IPS-20b (cell line): ENCODE results near the gene CTNNA2.

Experiments used
- H3K27ac ChIP-seq: one replicate; pipeline ENCODE4 v1.5.1; 2013; ENCODE audit warnings: low read length
- H3K27me3 ChIP-seq: 2 replicates; pipeline ENCODE4 v1.6.1; 2013; ENCODE audit warnings: mild to moderate bottlenecking, low read length, inconsistent platforms; ENCODE audit not compliant: insufficient read depth
- H3K36me3 ChIP-seq: 2 replicates; pipeline ENCODE4 v1.6.1; 2013; ENCODE audit warnings: low read depth, mild to moderate bottlenecking, inconsistent platforms, low read length, moderate library complexity; ENCODE audit not compliant: insufficient read depth
- H3K4me1 ChIP-seq: 2 replicates; pipeline ENCODE4 v1.6.1; 2013; ENCODE audit warnings: mild to moderate bottlenecking, control low read depth, inconsistent platforms, low read length, moderate library complexity; ENCODE audit not compliant: insufficient read depth
- H3K4me3 ChIP-seq: 2 replicates; pipeline ENCODE4 v1.5.1; 2013; ENCODE audit warnings: mild to moderate bottlenecking, low read length, inconsistent platforms
- H3K9ac ChIP-seq: 2 replicates; pipeline ENCODE4 v1.6.1; 2013; ENCODE audit warnings: low read depth, mild to moderate bottlenecking, inconsistent platforms, low read length, moderate library complexity
- H3K9me3 ChIP-seq: 2 replicates; pipeline ENCODE4 v1.6.1; 2013; ENCODE audit warnings: mild to moderate bottlenecking, low read depth, low read length, inconsistent platforms; ENCODE audit not compliant: insufficient read depth

CTNNA2 gene

DNA sequence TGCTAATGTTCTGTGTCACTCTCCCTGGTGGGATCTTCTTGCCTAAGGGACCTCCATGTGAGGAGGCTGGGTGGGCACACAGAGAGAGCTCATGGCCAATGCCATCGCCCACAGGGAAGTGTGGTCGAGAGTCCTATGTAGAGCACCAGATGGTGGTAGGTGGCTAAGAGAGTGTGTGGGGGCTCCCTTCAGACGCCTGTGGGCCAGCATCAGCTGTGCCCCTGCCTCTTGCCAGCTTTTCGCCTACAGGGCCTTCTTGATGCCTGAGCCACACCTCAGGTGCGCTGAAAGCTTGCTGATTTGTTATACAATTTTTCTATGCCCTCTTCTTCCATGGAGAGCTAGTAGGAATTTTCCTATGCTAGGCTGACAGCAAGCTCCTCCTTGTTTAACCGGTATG lies 753.4 kb downstream of the CTNNA2 start:
- Histone ChIP-seq H3K9ac (no peak overlapping the region), H3K27me3 (no peaks in the 10 kb centered on the region), H3K27ac (no peak overlapping the region), H3K9me3 (no peaks in the 10 kb centered on the region), H3K4me3 (no peak overlapping the region), H3K4me1 (no peaks in the 10 kb centered on the region), H3K36me3 (no peaks in the 10 kb centered on the region)

- Histone ChIP-seq H3K36me3 (no peaks in the 10 kb centered on the region), H3K4me3 (no peak overlapping the region), H3K27me3 (no peaks in the 10 kb centered on the region), H3K27ac (no peak overlapping the region), H3K4me1 (no peaks in the 10 kb centered on the region), H3K9ac (no peak overlapping the region), H3K9me3 (no peaks in the 10 kb centered on the region)
These were observed 757.0 kb downstream of the CTNNA2 start for GRCh38 chr2:80269806-80270205.

DNA sequence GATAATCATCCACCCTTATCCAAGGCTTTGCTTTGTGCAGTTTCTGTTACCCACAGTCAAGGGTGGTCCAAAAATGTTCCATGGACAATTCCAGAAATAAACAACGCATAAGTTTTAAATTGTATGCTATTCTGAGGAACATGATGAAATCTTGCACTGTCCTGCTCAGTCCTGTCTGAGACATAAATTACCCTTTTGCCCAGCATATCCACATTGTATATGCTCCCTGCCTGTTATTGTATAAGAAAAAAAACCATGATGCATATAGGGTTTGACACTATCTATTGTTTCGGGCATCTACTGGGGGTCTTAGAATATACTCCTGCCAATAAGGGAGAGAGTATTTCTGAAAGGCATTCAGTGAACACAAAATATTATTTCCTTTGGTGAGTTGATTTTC lies 767.7 kb downstream of the CTNNA2 start:
- no peak overlapping the region for H3K9ac ChIP-seq

GRCh38 chr2:80281049-80281448 lies 768.2 kb downstream of the CTNNA2 start:
- Histone ChIP-seq H3K9me3 (peaks cover 6% of the 10 kb centered on the region; the same call in 1 of the 2 replicates), H3K36me3 (no peaks in the 10 kb centered on the region), H3K4me1 (no peaks in the 10 kb centered on the region), H3K9ac (no peak overlapping the region), H3K27me3 (no peaks in the 10 kb centered on the region), H3K4me3 (no peak overlapping the region), H3K27ac (no peak overlapping the region)

More for the DNA sequence above, 767.7 kb downstream of the CTNNA2 start:
- Histone ChIP-seq H3K9me3 (peaks cover 6% of the 10 kb centered on the region; the same call in 1 of the 2 replicates), H3K4me3 (no peak overlapping the region), H3K4me1 (no peaks in the 10 kb centered on the region), H3K36me3 (no peaks in the 10 kb centered on the region), H3K27ac (no peak overlapping the region), H3K27me3 (no peaks in the 10 kb centered on the region)

DNA sequence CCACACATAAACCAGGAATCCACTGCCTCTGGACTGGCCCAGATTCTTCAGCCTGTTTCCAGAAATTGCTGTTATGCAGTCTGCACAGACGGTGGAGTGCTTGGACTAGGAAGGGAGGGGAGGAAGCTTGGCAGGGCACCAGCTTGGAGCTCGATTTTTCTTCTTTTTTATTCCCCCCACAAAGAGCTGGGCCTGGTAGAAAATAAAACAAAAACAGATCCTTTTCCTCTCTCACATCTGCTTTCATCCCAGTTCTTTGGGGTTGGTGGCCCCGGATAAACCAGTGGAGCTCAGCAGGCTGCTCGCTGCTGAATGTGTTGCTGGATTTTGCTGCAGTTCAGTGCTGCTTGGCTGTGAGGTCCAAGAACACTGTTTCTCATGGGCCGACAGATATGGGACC lies 775.7 kb downstream of the CTNNA2 start:
- Histone ChIP-seq H3K27me3 (no peaks in the 10 kb centered on the region), H3K4me1 (no peaks in the 10 kb centered on the region), H3K4me3 (no peak overlapping the region), H3K27ac (no peak overlapping the region), H3K9me3 (no peaks in the 10 kb centered on the region), H3K9ac (no peak overlapping the region), H3K36me3 (no peaks in the 10 kb centered on the region)

DNA sequence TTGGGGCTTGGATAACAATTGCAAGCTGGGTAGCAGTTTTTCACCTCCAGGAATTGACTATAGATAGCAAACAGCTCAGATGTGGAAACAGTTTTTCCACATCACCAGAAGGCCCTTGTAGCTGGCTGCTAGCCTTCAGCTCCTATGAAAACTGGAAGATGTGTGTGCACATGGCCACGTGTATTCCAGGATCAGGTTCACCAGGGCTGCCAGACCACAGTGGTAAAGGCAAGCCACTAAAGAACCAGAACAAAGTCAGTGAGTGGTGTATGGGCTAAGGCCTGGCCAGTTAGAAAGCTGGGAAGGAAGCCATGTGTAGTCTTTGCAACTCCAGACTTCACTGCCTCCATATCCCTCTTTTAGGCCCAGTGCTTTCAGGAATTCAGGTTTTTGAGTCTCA lies 778.8 kb downstream of the CTNNA2 start:
- Histone ChIP-seq H3K36me3 (no peaks in the 10 kb centered on the region), H3K27ac (no peak overlapping the region), H3K9me3 (no peaks in the 10 kb centered on the region), H3K27me3 (no peaks in the 10 kb centered on the region), H3K4me3 (no peak overlapping the region), H3K9ac (no peak overlapping the region), H3K4me1 (no peaks in the 10 kb centered on the region)

DNA sequence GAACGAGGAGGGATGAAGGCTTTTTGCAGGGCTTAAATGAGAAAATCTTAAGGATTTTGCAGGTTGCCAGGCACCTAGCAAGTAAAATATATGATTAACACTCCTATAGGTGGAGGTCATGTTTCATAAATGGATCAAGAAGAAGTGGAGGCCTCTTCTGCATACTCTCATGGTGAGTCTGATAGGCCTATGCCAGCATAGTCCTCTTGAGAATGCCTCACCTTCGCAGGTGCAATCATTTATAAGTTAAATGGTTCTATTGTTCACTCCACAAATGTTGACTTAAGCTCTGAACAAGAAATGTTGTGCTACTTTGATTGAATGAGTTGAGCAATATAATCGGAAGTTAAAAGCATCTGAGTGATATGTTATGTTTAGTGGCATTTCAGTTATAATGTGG lies 779.6 kb downstream of the CTNNA2 start:
- Histone ChIP-seq H3K27ac (no peak overlapping the region), H3K9ac (no peak overlapping the region), H3K4me1 (no peaks in the 10 kb centered on the region)

GRCh38 chr2:80293039-80293438 lies 780.2 kb downstream of the CTNNA2 start:
- Histone ChIP-seq H3K27ac (no peak overlapping the region), H3K4me1 (no peaks in the 10 kb centered on the region; the same call in 1 of the 2 replicates), H3K9me3 (no peaks in the 10 kb centered on the region), H3K36me3 (no peaks in the 10 kb centered on the region), H3K9ac (no peak overlapping the region), H3K27me3 (no peaks in the 10 kb centered on the region; the same call in 1 of the 2 replicates), H3K4me3 (no peak overlapping the region)

More for the DNA sequence above, 779.6 kb downstream of the CTNNA2 start:
- Histone ChIP-seq H3K36me3 (no peaks in the 10 kb centered on the region), H3K9me3 (no peaks in the 10 kb centered on the region), H3K4me3 (no peak overlapping the region), H3K27me3 (no peaks in the 10 kb centered on the region)

GRCh38 chr2:80298954-80299353 lies 786.1 kb downstream of the CTNNA2 start:
- Histone ChIP-seq H3K36me3 (no peaks in the 10 kb centered on the region), H3K4me3 (peak overlapping the region; percentile 66; the same call in 1 of the 2 replicates), H3K9me3 (no peaks in the 10 kb centered on the region), H3K4me1 (peaks cover 35% of the 10 kb centered on the region), H3K27me3 (peaks cover 52% of the 10 kb centered on the region), H3K9ac (no peak overlapping the region), H3K27ac (no peak overlapping the region)

GRCh38 chr2:80299661-80300060 lies 786.8 kb downstream of the CTNNA2 start:
- Histone ChIP-seq H3K4me1 (peaks cover 35% of the 10 kb centered on the region), H3K9ac (no peak overlapping the region), H3K9me3 (no peaks in the 10 kb centered on the region), H3K36me3 (no peaks in the 10 kb centered on the region), H3K27ac (no peak overlapping the region), H3K4me3 (peak overlapping the region; percentile 66), H3K27me3 (peaks cover 59% of the 10 kb centered on the region)

DNA sequence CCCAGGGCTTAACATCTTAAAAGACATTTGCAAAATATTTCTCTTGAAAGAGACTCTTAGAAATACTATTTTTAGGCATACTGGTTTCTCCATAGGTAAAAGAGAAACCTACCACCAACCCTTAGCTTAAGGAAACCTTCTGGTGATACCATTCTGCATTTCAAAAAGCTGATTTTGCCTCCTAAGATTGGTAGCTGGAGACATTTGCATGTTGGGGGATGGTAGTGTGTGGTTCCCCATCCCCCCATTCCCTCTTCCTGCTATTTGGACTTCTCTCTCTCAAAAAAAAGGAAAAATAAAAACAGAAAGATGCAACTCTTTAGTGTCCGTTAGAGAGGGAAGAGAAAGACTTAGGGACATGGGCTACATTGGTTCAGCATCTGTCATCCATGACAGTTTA lies 787.5 kb downstream of the CTNNA2 start:
- H3K27me3 ChIP-seq = peaks cover 65% of the 10 kb centered on the region
- no peaks in the 10 kb centered on the region for H3K36me3 ChIP-seq
- H3K4me1 ChIP-seq = peaks cover 35% of the 10 kb centered on the region
- no peak overlapping the region for H3K27ac ChIP-seq
- H3K9ac ChIP-seq = peak overlapping the region; percentile 6; the same call in 1 of the 2 replicates
- H3K4me3 ChIP-seq = peak overlapping the region; percentile 66; the same call in 1 of the 2 replicates
- H3K9me3 ChIP-seq = no peaks in the 10 kb centered on the region

DNA sequence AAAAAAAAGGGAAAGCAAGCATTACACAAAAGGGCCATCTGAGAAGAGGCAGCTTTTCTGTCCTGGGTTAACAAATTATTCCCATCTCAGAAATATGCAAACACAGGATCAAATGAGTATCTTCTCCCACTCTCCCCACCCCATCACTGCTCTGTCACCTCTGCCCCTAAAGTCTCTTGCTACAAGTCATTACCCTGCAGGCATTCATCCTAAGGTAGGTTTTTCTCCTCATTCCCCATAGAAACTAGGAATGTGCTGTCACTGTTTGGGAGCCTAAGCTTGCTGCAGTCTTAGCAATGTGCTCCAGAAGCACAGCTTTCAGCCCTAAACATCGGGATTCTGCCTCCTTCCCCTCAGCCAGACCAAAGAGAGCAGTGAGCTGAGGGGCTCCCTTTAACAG lies 788.1 kb downstream of the CTNNA2 start:
- Histone ChIP-seq H3K36me3 (no peaks in the 10 kb centered on the region), H3K4me1 (peaks cover 35% of the 10 kb centered on the region), H3K9me3 (no peaks in the 10 kb centered on the region), H3K4me3 (peak overlapping the region; percentile 66), H3K27ac (no peak overlapping the region), H3K9ac (peak overlapping the region; percentile 6; the same call in 1 of the 2 replicates), H3K27me3 (peaks cover 72% of the 10 kb centered on the region)

DNA sequence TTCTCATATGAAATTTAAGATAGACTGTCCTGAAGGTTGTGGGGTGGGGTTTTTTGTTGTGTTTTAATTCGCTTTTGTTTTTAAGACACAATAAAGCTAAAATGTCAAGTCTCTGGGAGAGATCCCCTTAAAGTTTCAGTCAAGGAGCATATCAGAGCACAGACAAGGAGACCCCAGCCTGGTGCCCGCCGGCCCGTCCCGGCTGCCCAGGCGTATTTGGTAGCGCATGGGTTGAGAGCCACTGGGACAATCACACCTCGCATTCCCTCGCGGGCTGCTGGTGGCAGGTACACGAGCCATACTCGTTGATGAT lies 789.1 kb downstream of the CTNNA2 start:
- H3K4me1 ChIP-seq = peaks cover 35% of the 10 kb centered on the region
- H3K36me3 ChIP-seq = no peaks in the 10 kb centered on the region
- peaks cover 79% of the 10 kb centered on the region for H3K27me3 ChIP-seq
- no peaks in the 10 kb centered on the region for H3K9me3 ChIP-seq
- no peak overlapping the region for H3K27ac ChIP-seq
- no peak overlapping the region for H3K9ac ChIP-seq
- H3K4me3 ChIP-seq = peak overlapping the region; percentile 66
